ENCODE measurements around the gene NTMT2. TPM values are rescaled to one million over a fixed set of nuclear protein-coding genes. Genes with fewer than 3 reads are reported as not detected.

NTMT2 gene
- total and polyA plus RNA-seq, 9 of the 15 experiments (the other 6 are each of a cell fraction or from before 2014, with no cell fraction given), result not detected

GRCh38 chr1:170140371-170140770, 5.4 kb upstream of the NTMT2 start:
- BruUV-seq (replicated peaks), result no TSS peak
- intact Hi-C loops (cut with micrococcal nuclease), result no loop called here
- Histone ChIP-seq H3K27ac (ENCODE audit: extremely low read depth, low read depth, low read length) (no peak overlapping the region), H3K9me1 (ENCODE audit: control insufficient read depth, insufficient read depth, low read length) (no peaks in the 10 kb centered on the region), H3K4me1 (replicated peaks in 1 of 2; ENCODE audit: control insufficient read depth in 2 of 2, insufficient read depth in 2 of 2, low read length in 2 of 2) (no peaks in the 10 kb centered on the region), H3K4me3 (no peak overlapping the region), H2AFZ (ENCODE audit: low read depth, low read length) (no peak overlapping the region), H3K4me2 (ENCODE audit: insufficient read depth, low read length) (no peak overlapping the region), H3K27me3 (ENCODE audit: control insufficient read depth in 2 of 2, insufficient read depth in 2 of 2, low read length in 2 of 2) (no peaks in the 10 kb centered on the region), H3K79me2 (ENCODE audit: control insufficient read depth, insufficient read depth, low read length) (no peaks in the 10 kb centered on the region), H3K9ac (ENCODE audit: insufficient read depth in 1 of 2, low read depth in 2 of 2, low read length in 2 of 2) (no peak overlapping the region), H4K20me1 (replicated peaks; ENCODE audit: control insufficient read depth, insufficient read depth, low read length) (no peaks in the 10 kb centered on the region), H3K36me3 (ENCODE audit: control insufficient read depth, insufficient read depth, low read length) (no peaks in the 10 kb centered on the region), H3K9me3 (replicated peaks; ENCODE audit: control insufficient read depth, insufficient read depth, low read depth, low read length) (no peaks in the 10 kb centered on the region)
- WGBS (ENCODE audit: insufficient coverage, low coverage, missing lambda C conversion rate), result 0% methylated on average over 2 of the region's 2 CpGs
- in situ Hi-C loops (cut with MboI), result no loop called here
- ChIA-PET CTCF (ENCODE audit: low intra/inter-chr PET ratio) (no interaction called here), POLR2A (no interaction called here)
- FAIRE-seq (no peak), ATAC-seq (no peak), DNase-seq (ENCODE audit: extremely low read depth in 1 of 4, low spot score in 3 of 4) (no peak)
- TF ChIP-seq HDAC1 (IDR thresholded peaks at IDR 0.05), result no peak
- no peak for TF ChIP-seq MITF (IDR thresholded peaks at IDR 0.05)
- no peak for TF ChIP-seq PTRF (tag; IDR thresholded peaks at IDR 0.05)
- no peak for TF ChIP-seq MCM2 (IDR thresholded peaks at IDR 0.05; ENCODE audit: low read depth)
- no peak for TF ChIP-seq MEIS2 (IDR thresholded peaks at IDR 0.05; ENCODE audit: partially characterized antibody)
- no peak for TF ChIP-seq FOXP1 (CRISPR knock-in tag; IDR thresholded peaks at IDR 0.05)
- no peak for TF ChIP-seq HDAC3 (IDR thresholded peaks at IDR 0.05; ENCODE audit: borderline replicate concordance, partially characterized antibody)
- TF ChIP-seq ZZZ3 (IDR thresholded peaks at IDR 0.05), result no peak
- TF ChIP-seq SRSF3 (IDR thresholded peaks at IDR 0.05; ENCODE audit: insufficient read depth, low read length), result no peak
- TF ChIP-seq ZFP1 (CRISPR knock-in tag; IDR thresholded peaks at IDR 0.05), result no peak
- TF ChIP-seq ZNF384 (IDR thresholded peaks at IDR 0.05; ENCODE audit: low read depth, low read length), result no peak
- no peak for TF ChIP-seq ZFP91 (CRISPR knock-in tag; IDR thresholded peaks at IDR 0.05)
- TF ChIP-seq HDAC2 (IDR thresholded peaks at IDR 0.05), result no peak
